Hypothalamus (tissue), 51 donors: ENCODE results near the gene GRIK1.

Experiments
- DNase-seq, 51 donors: peaks; one replicate each; lab custom pipeline; 2025; lab: John Stamatoyannopoulos, UW

GRIK1 gene

GRCh38 chr21:29725025-29725736 lies 214.6 kb downstream of the GRIK1 start:
- DNase-seq, result no peak

DNA sequence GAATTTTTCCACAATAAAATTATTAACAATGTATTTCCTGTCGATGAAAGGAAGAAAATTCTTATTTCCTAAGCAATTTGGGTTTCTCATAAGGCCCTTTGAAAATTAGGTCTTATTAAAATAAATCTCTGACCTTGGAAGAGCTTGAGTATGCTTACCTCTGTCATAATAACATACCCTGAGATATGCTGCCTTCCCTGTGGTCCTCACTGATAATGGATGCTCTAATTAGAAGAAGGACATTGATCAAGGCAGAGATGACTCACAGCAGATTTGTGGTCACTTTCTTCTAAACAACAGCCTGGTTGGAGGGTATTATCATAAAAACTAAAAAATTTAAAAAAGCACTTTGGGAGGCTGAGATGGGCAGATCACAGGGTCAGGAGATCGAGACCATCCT lies 217.8 kb downstream of the GRIK1 start:
- DNase-seq, result no peak

GRCh38 chr21:29721221-29721620 lies 218.6 kb downstream of the GRIK1 start:
- DNase-seq, result no peak

DNA sequence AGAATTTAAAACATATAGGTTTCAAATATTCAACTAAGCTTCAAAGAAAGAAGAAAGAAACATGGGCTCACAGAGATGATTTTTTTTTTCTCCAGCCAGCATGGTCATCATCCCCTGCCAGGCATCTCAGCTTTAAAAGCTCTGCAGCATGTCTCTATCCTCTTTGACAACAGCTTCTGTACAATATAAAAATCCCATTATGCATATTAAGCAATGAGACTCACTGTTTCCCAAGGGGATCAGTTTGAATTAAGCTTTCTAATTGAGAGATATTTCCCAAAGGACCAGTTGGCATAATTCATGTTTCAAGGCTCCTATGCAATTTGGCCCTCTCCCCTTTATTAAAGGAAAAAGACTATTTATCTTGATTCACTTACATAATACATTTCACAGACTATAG lies 220.3 kb downstream of the GRIK1 start:
- no peak for DNase-seq

- no peak for DNase-seq
Observed at GRCh38 chr21:29718081-29718815, 221.5 kb downstream of the GRIK1 start.

DNA sequence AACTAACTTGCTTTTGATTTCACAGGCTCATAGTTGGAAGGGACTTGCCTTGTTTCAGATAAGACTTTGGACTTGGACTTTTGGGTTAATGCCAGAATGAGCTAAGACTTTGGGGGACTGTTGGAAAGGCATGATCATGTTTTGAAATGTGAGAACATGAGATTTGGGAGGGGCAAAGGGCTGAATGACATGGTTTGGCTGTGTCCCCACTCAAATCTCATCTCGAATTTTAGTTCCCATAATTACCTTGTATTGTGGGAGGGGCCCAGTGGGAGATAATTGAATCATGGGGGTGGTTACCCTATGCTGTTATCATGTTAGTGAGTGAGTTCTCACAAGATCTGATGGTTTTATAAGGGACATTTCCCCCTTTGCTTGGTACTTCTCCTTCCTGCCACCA lies 222.1 kb downstream of the GRIK1 start:
- DNase-seq, result no peak

GRCh38 chr21:29716753-29717152 lies 223.0 kb downstream of the GRIK1 start:
- no peak for DNase-seq

DNA sequence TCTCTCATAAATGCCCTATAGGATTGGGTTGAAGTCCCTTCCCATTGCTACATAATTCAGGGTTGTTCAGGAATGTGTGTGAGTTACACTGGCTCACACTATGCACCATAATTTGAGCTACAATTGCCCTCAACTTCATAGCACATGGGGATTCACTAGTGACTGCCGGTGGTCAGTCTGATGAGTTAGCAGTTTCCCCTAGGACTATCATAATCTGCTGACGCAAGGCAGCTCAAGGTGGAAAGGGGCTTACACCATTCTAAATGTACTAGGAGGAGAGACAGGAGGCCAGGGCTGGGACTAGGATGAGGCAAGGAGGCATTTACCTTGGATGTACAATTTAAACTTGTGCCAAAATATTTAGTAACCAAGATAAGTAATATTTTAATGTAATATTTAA lies 224.7 kb downstream of the GRIK1 start:
- no peak for DNase-seq

DNA sequence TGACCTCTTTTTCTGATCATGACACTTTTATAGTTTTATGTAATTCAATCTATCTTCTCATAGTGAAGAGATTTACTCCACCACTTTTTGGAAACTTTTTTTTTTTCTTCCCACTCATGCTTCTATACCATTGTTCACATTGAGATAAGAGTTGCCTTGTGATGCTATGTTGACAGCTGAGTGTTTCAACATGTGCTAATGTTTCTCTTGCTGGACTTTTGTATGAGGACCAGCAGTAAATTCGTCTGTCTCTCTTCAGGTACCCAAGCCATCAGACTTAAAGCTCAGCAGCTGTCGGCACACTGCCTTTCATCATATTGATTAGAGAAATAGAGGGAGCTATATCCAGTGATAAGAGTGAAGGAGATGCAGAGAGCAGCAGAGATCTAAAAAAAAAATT lies 227.0 kb downstream of the GRIK1 start:
- no peak for DNase-seq

DNA sequence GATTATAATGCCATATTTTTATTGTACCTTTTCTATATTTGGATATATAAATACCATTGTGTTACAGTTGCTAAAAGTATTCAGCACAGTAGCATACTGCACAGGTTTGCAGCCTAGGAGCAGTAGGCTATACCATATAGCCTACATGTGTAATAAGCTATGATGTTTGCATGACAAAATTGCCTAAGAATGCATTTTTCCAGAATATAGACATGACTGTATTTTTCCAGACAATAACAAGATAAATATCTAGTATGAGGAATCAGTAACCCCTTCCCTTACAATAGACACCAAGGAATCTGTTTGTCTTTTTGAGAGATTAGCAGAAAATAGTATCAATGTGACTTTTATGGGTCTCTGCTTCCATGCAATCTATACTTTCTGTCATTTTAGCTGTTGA lies 228.6 kb downstream of the GRIK1 start:
- no peak for DNase-seq

DNA sequence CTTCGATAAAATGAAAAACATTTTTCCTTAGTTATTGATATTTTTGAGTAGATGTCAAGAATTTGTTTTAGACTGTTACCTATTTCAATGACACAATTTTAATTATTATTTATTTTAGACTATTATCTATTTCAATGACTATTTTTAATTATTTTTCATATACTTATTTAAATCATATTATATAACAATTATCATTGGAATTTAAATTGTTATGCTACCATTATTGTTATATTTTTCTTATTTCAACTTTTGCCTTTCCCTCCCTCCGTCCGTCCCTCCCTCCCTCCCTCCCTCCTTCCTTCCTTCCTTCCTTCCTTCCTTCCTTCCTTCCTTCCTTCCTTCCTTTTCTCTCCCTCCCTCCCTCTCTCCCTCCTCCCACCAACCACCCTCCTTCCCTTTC lies 229.3 kb downstream of the GRIK1 start:
- no peak for DNase-seq

DNA sequence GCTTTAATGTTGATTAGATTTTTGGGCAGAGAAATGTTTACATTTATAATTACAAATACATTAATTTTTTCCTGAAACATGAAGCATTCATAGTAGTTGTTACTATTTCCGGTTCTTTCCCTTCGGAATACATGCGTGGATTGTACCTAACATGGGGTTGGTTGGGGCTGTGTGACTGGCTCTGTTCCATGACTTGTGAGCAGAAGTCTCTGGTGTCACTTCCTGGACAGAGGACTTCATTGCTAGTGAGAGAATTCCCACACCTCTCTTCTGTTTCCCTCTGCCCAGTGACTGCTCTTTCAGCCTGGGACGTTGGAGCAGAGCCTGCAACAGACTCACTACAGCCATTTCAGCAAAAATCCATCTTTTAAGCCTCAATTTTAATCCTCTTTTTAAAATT lies 231.4 kb downstream of the GRIK1 start:
- no peak for DNase-seq

- no peak for DNase-seq
Observed at GRCh38 chr21:29704719-29705118, 235.1 kb downstream of the GRIK1 start.

DNA sequence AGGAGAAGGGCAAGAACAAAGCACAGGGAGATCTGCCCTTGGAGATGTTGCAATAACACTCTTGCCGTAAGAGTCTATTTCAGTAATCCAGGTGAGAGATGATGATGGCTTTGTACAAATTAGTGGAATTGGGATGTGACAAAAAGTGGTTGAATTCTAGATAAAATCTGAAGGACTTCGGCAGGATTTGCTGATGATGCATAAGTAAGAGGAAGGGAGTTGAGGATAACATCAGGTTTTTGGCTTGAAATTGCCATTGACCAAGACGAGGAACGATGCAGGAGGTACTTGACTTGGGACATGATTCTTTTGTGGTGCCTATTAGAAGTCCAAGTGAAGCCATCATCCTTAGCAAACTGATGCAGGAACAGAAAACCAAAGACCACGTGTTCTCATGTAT lies 238.1 kb downstream of the GRIK1 start:
- no peak for DNase-seq

GRCh38 chr21:29697555-29698193 lies 242.1 kb downstream of the GRIK1 start:
- no peak for DNase-seq

DNA sequence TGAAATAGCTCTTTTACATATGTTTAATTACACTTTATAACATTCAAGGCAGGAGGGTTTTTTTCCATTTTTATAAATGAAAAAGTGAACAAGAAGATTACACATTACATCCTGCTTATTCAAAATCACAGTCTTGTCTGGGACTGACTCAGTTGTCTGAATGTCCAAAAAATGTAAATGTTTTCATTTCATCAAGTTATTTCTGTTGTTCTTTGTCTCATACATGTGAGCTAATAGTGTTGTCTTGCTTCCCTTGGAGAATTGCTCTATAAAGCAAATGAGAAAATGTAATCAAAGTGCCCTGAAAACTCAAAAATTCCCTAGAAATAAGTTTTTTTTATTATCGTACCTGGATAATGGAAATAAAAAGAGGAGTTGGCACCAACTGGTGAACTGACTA lies 242.9 kb downstream of the GRIK1 start:
- no peak for DNase-seq

DNA sequence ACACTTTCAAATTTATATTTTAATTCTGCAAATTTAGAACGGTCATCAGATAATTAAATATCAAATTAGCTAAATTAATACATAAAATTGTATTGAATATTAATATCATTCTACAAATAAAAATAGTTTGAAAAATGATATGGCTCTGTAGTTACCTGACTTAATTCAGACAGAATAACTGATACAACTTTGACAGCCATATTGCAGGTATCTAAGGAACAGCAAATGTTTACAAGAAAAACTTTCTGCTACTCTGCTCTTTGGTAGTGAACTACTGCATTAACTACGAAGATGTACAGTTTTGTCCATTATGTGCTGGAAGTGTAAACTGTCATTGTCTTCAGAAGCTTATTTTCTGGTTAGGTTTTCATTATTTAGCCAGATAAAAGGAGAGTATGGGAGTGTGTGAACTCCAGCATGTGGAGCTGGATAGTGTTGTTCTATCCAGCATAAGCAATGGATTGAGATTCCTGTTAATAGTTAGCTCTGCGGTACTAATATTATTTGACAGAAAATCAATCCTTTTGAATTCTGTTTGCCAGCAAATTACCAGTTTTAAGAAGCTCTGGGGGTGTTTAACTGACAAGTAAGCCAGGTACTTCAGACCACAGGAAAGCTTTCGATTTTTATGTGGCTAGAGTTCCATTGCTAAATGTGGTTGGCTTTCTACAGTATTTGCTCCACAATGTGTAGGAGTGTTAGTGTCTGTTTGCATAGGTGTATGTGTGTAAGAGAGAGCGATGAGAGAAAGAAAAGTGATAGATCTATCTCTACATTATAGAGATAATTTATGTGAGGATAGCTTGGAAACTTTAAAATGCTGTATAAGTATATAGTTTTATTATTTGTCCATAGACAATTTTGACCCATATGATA lies 247.9 kb downstream of the GRIK1 start:
- DNase-seq, result no peak

DNA sequence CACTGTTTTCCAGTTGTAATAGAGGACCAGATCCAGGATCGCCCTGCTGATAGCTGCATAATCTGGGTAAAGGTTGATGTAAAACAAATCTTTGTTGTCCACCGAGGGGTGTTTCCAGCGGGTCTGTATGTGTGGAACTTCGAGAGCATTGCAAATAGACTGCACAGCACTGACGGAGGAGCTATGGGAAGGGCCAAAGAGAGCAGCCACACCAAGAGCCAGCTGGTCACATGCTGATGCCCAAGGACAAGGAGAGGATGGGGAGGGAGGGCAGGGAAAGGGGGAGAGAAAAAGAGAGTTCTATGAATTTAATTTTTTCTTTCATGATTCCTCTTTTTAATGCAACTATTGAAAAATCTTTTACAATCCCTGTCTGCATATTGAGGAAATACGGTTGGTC lies 250.0 kb downstream of the GRIK1 start:
- no peak for DNase-seq

DNA sequence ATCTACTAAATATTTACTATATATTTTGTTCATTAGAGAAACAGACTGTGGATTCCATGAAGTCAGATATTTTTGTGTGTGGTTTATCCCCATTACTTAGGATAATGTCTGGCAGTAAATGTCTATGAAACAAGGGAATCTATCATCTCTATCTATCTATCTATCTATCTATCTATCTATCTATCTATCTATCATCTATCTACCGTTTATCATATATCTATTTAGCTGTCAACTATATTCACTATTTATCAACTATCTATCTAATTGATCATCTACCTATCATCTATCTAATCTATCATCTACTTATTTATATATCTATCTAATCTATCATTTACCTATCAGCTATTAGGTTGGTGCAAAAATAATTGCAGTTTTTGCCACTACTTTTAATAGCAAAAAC lies 255.7 kb downstream of the GRIK1 start:
- no peak for DNase-seq

GRCh38 chr21:29682800-29683199 lies 257.0 kb downstream of the GRIK1 start:
- DNase-seq, result no peak

GRCh38 chr21:29680273-29680672 lies 259.5 kb downstream of the GRIK1 start:
- DNase-seq, result no peak
